ENCODE measurements around the gene PPA2. TPM values are rescaled to one million over a fixed set of nuclear protein-coding genes. Genes with fewer than 3 reads are reported as not detected.

Gene PPA2
- total RNA-seq, 1 experiment from 2014 or later, result 74.5 TPM

DNA sequence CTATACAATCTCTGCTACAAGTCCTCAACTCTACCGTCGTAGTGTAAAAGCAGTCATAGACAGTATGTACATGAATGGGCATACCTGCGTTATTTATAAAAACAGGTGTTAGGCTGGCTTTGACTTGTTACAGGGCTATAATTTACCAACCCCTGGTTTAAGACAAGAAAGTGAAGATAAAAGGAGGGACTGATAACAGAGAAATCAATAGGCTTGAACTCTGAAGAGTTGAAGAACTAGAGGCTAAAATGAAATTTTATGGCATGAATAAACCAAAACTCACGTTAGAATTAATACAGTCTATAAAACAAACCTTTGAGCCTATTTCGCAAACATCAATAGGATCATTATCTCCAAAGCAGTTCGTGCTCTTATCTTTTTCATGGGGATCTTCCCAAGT, 36.2 kb downstream of the PPA2 start:
- BruUV-seq (replicated peaks), result no TSS peak
- Histone ChIP-seq H3K36me3 (ENCODE audit: low read depth) (no peaks in the 10 kb centered on the region; the same call in 1 of the 2 replicates), H3K27ac (no peak overlapping the region), H3K4me1 (replicated peaks; ENCODE audit: insufficient read depth) (no peaks in the 10 kb centered on the region), H3K27me3 (ENCODE audit: insufficient read depth, low read depth) (no peaks in the 10 kb centered on the region), H3K79me2 (ENCODE audit: low read depth) (no peaks in the 10 kb centered on the region), H4K20me1 (ENCODE audit: insufficient read depth) (no peaks in the 10 kb centered on the region), H3K9me2 (ENCODE audit: insufficient read depth) (no peaks in the 10 kb centered on the region), H3F3A (ENCODE audit: insufficient read depth, low read depth) (no peaks in the 10 kb centered on the region), H3K4me2 (no peak overlapping the region), H2AFZ (no peak overlapping the region), H3K4me3 (no peak overlapping the region), H3K9me3 (ENCODE audit: insufficient read depth, low read depth) (no peaks in the 10 kb centered on the region)
- no peak for TF ChIP-seq EZH2 (IDR thresholded peaks at IDR 0.05; ENCODE audit: low read depth)
- TF ChIP-seq, protein P1, sequence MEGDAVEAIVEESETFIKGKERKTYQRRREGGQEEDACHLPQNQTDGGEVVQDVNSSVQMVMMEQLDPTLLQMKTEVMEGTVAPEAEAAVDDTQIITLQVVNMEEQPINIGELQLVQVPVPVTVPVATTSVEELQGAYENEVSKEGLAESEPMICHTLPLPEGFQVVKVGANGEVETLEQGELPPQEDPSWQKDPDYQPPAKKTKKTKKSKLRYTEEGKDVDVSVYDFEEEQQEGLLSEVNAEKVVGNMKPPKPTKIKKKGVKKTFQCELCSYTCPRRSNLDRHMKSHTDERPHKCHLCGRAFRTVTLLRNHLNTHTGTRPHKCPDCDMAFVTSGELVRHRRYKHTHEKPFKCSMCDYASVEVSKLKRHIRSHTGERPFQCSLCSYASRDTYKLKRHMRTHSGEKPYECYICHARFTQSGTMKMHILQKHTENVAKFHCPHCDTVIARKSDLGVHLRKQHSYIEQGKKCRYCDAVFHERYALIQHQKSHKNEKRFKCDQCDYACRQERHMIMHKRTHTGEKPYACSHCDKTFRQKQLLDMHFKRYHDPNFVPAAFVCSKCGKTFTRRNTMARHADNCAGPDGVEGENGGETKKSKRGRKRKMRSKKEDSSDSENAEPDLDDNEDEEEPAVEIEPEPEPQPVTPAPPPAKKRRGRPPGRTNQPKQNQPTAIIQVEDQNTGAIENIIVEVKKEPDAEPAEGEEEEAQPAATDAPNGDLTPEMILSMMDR (conservative IDR thresholded peaks at IDR 0.05), result no peak
- ChIA-PET CTCF (no interaction called here), POLR2A (ENCODE audit: unreplicated experiment) (no interaction called here)
- DNase-seq, result no peak
- intact Hi-C loops (cut with micrococcal nuclease; ENCODE audit: unreplicated experiment), result no loop called here

- no peaks in the 10 kb centered on the region; the same call in 1 of the 2 replicates for H3K36me3 ChIP-seq (ENCODE audit: low read depth)
- H3K79me2 ChIP-seq (ENCODE audit: low read depth), result no peaks in the 10 kb centered on the region
- CTCF ChIA-PET, result no interaction called here
- H4K20me1 ChIP-seq (ENCODE audit: insufficient read depth), result no peaks in the 10 kb centered on the region
- intact Hi-C loops (cut with micrococcal nuclease; ENCODE audit: unreplicated experiment), result no loop called here
- H3K4me3 ChIP-seq, result no peak overlapping the region
- H3K9me2 ChIP-seq (ENCODE audit: insufficient read depth), result no peaks in the 10 kb centered on the region
- H3K9me3 ChIP-seq (ENCODE audit: insufficient read depth, low read depth), result no peaks in the 10 kb centered on the region
- no peaks in the 10 kb centered on the region for H3K4me1 ChIP-seq (replicated peaks; ENCODE audit: insufficient read depth)
- H3K27ac ChIP-seq, result no peak overlapping the region
- no peak overlapping the region for H3K4me2 ChIP-seq
- POLR2A ChIA-PET (ENCODE audit: unreplicated experiment), result no interaction called here
- DNase-seq, result no peak
- no peaks in the 10 kb centered on the region for H3F3A ChIP-seq (ENCODE audit: insufficient read depth, low read depth)
- H3K27me3 ChIP-seq (ENCODE audit: insufficient read depth, low read depth), result no peaks in the 10 kb centered on the region
- no peak overlapping the region for H2AFZ ChIP-seq
- no TSS peak for BruUV-seq (replicated peaks)
- TF ChIP-seq, protein P1 (conservative IDR thresholded peaks at IDR 0.05), result no peak
- TF ChIP-seq EZH2 (IDR thresholded peaks at IDR 0.05; ENCODE audit: low read depth), result no peak
These were observed 37.4 kb downstream of the PPA2 start for GRCh38 chr4:105436414-105436813.

DNA sequence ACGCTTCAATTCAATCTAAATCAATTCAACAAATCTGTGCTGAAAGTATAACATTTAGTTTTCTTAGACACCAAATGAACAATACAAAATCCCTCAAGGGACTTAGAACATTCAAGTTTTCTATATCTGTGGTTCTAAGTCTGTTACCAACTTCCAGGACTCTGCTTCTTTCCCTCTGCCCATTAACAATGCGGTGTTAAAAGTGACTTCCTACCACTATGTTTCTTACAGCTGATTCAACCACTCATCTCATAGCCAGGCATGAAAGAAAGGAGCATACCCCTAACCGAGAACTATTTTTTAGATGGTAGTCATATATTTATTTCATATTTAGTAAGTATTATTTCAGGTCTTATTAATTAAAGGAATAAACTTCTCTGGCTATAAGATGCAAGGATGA, 38.9 kb downstream of the PPA2 start:
- Histone ChIP-seq H3K27ac (no peak overlapping the region), H3K4me2 (no peak overlapping the region), H3K4me3 (no peak overlapping the region), H4K20me1 (ENCODE audit: insufficient read depth) (no peaks in the 10 kb centered on the region), H2AFZ (no peak overlapping the region), H3K9me3 (ENCODE audit: insufficient read depth, low read depth) (no peaks in the 10 kb centered on the region), H3F3A (ENCODE audit: insufficient read depth, low read depth) (no peaks in the 10 kb centered on the region), H3K79me2 (ENCODE audit: low read depth) (no peaks in the 10 kb centered on the region), H3K36me3 (ENCODE audit: low read depth) (no peaks in the 10 kb centered on the region; the same call in none of the 2 replicates), H3K9me2 (ENCODE audit: insufficient read depth) (no peaks in the 10 kb centered on the region), H3K4me1 (replicated peaks; ENCODE audit: insufficient read depth) (no peaks in the 10 kb centered on the region), H3K27me3 (ENCODE audit: insufficient read depth, low read depth) (no peaks in the 10 kb centered on the region)
- TF ChIP-seq EZH2 (IDR thresholded peaks at IDR 0.05; ENCODE audit: low read depth), result no peak
- TF ChIP-seq, protein P1 (conservative IDR thresholded peaks at IDR 0.05), result no peak
- ChIA-PET CTCF (no interaction called here), POLR2A (ENCODE audit: unreplicated experiment) (no interaction called here)
- intact Hi-C loops (cut with micrococcal nuclease; ENCODE audit: unreplicated experiment), result no loop called here
- no TSS peak for BruUV-seq (replicated peaks)
- DNase-seq, result no peak
